GM12878 (cell line): Measurements from ENCODE around the gene TPO. TPM values are rescaled to one million over a fixed set of nuclear protein-coding genes. Genes with fewer than 3 reads are reported as not detected.

Source experiments
- ATAC-seq: fragments of 200-7000 bp; cut with Tn5 transposase; 3 replicates; pipeline ENCODE4 v1.9.1; 2020; ENCODE audit warnings: mild to moderate bottlenecking, moderate library complexity
- BruUV-seq: library from RNA; stranded (reverse); fragments of 400-500 nt; replicated peaks from 2 replicates; lab custom pipeline; 2021; lab: Mats Ljungman, UMichigan
- CTCF ChIA-PET: fragments of 300-600 bp; sonication (Branson Sonifier 250); formaldehyde crosslinking; extraction: SDS; loops from one replicate; lab custom pipeline; 2021; ENCODE audit warnings: inconsistent platforms; lab: Yijun Ruan, JAX
- POLR2A ChIA-PET: fragments of 350-600 bp; formaldehyde crosslinking; extraction: SDS; loops from one replicate; lab custom pipeline; 2021; ENCODE audit warnings: inconsistent platforms; lab: Charles Lee
- RAD21 ChIA-PET: fragments of 300-600 bp; sonication (Branson Sonifier 250); formaldehyde crosslinking; loops from one replicate; lab custom pipeline; 2023; ENCODE audit warnings: antibody characterized with exemption; ENCODE audit not compliant: unreplicated experiment; lab: Charles Lee
- SMC1A ChIA-PET: fragments of 300-600 bp; sonication (Branson Sonifier 250); formaldehyde crosslinking; loops from one replicate; lab custom pipeline; 2023; ENCODE audit not compliant: unreplicated experiment, uncharacterized antibody; lab: Charles Lee
- DNase-seq: peaks from one replicate; pipeline ENCODE4 v3.0.0-alpha.2; 2011; ENCODE audit warnings: low read depth, low spot score
- FAIRE-seq: peaks from 3 replicates; lab custom pipeline; 2011; peaks lifted over from hg19 to GRCh38; lab: Jason Lieb, UNC
- H2AFZ ChIP-seq: 2 replicates; pipeline ENCODE4 v1.6.0; 2011; ENCODE audit warnings: low read depth, low read length, control low read depth; ENCODE audit not compliant: control insufficient read depth
- H3K27ac ChIP-seq: 2 replicates; pipeline ENCODE4 v1.5.1; 2011; ENCODE audit warnings: control low read depth; ENCODE audit not compliant: control insufficient read depth, insufficient read depth
- H3K27me3 ChIP-seq, 2 experiments: replicated peaks in 1 of 2; 2 replicates each; pipeline versions ENCODE4 v1.6.0 to v1.6.1; 2011; ENCODE audit warnings: low read length in 1 of 2; ENCODE audit not compliant: control insufficient read depth in 2 of 2, insufficient read depth in 2 of 2
- H3K36me3 ChIP-seq, 2 experiments: 2 replicates each; pipeline ENCODE4 v1.5.1; 2011; ENCODE audit warnings: low read length in 1 of 2; ENCODE audit not compliant: control insufficient read depth in 2 of 2, insufficient read depth in 2 of 2
- H3K4me1 ChIP-seq: 2 replicates; pipeline ENCODE4 v1.6.1; 2011; ENCODE audit warnings: mild to moderate bottlenecking, low read length, moderate library complexity, mixed read lengths; ENCODE audit not compliant: control insufficient read depth, insufficient read depth
- H3K4me2 ChIP-seq: 2 replicates; pipeline ENCODE4 v1.6.0; 2011; ENCODE audit warnings: control low read depth; ENCODE audit not compliant: control insufficient read depth, insufficient read depth
- H3K4me3 ChIP-seq: fragments of 200-600 bp; sonication (generic); 2 replicates; pipeline ENCODE4 v1.5.1; 2016
- H3K79me2 ChIP-seq: 2 replicates; pipeline ENCODE4 v1.6.0; 2011; ENCODE audit warnings: low read length; ENCODE audit not compliant: control insufficient read depth, insufficient read depth
- H3K9ac ChIP-seq: 2 replicates; pipeline ENCODE4 v1.8.0; 2011; ENCODE audit warnings: low read length, control low read depth, mixed read lengths; ENCODE audit not compliant: control insufficient read depth, insufficient read depth
- H3K9me3 ChIP-seq: replicated peaks from 3 replicates; pipeline ENCODE4 v1.5.1; 2011; ENCODE audit warnings: mild to moderate bottlenecking, low read length; ENCODE audit not compliant: control insufficient read depth, insufficient read depth
- H4K20me1 ChIP-seq: 2 replicates; pipeline ENCODE4 v1.6.0; 2011; ENCODE audit not compliant: control insufficient read depth, insufficient read depth
- ATF7 ChIP-seq: fragments of 450-650 bp; IDR thresholded peaks from 2 replicates; pipeline ENCODE4 v1.6.1; 2016; ENCODE audit warnings: low read depth, mild to moderate bottlenecking
- BMI1 ChIP-seq: fragments of 450-650 bp; IDR thresholded peaks from 2 replicates; pipeline ENCODE4 v1.6.1; 2016; ENCODE audit warnings: mild to moderate bottlenecking, moderate library complexity, borderline replicate concordance
- CREM ChIP-seq: IDR thresholded peaks from 2 replicates; pipeline ENCODE4 v1.6.1; 2014; ENCODE audit warnings: antibody characterized with exemption, low read depth
- EZH2 ChIP-seq: IDR thresholded peaks from 2 replicates; pipeline ENCODE4 v1.6.1; 2012; ENCODE audit warnings: low read depth, mild to moderate bottlenecking, control low read depth, inconsistent platforms, low read length, borderline replicate concordance; ENCODE audit not compliant: control insufficient read depth
- KLF5 ChIP-seq: fragments of 450-650 bp; IDR thresholded peaks from 2 replicates; pipeline ENCODE4 v1.6.1; 2014; ENCODE audit warnings: mild to moderate bottlenecking; ENCODE audit not compliant: partially characterized antibody
- MEF2B ChIP-seq: fragments of 450-650 bp; IDR thresholded peaks from 2 replicates; pipeline ENCODE4 v1.6.1; 2018; ENCODE audit warnings: mild to moderate bottlenecking, moderate library complexity; ENCODE audit not compliant: partially characterized antibody, poor library complexity, severe bottlenecking
- MLLT1 ChIP-seq: fragments of 450-650 bp; IDR thresholded peaks from 2 replicates; pipeline ENCODE4 v1.6.1; 2016; ENCODE audit warnings: mild to moderate bottlenecking
- NFXL1 ChIP-seq: fragments of 450-650 bp; IDR thresholded peaks from 2 replicates; pipeline ENCODE4 v1.6.1; 2017; ENCODE audit warnings: antibody characterized with exemption, mild to moderate bottlenecking, borderline replicate concordance
- PAX5 ChIP-seq: IDR thresholded peaks from 2 replicates; pipeline ENCODE4 v1.6.1; 2011; ENCODE audit warnings: low read depth, low read length, borderline replicate concordance
- POLR2AphosphoS5 ChIP-seq: IDR thresholded peaks from 2 replicates; pipeline ENCODE4 v1.6.1; 2011; ENCODE audit warnings: mild to moderate bottlenecking, low read length, inconsistent platforms
- RELA ChIP-seq: fragments of 450-650 bp; IDR thresholded peaks from 2 replicates; pipeline ENCODE4 v1.8.0; 2014; ENCODE audit warnings: borderline replicate concordance; ENCODE audit not compliant: partially characterized antibody
- RUNX3 ChIP-seq: IDR thresholded peaks from 2 replicates; pipeline ENCODE4 v1.6.1; 2012; ENCODE audit warnings: low read length, inconsistent platforms
- SIN3A ChIP-seq: IDR thresholded peaks from 2 replicates; pipeline ENCODE4 v1.6.1; 2012; ENCODE audit warnings: low read depth, low read length, improper control_type of control experiment
- SREBF1 ChIP-seq: IDR thresholded peaks from 2 replicates; pipeline ENCODE4 v1.6.1; 2012; ENCODE audit warnings: mild to moderate bottlenecking, low read length
- SUZ12 ChIP-seq: fragments of 200-600 bp; sonication (generic); IDR thresholded peaks from one replicate; pipeline ENCODE4 v1.6.1; 2018; ENCODE audit warnings: antibody characterized with exemption, mild to moderate bottlenecking; ENCODE audit not compliant: unreplicated experiment
- WGBS: methylation state at CpG from one replicate; pipeline ENCODE4 v1.1.6; 2016; ENCODE audit warnings: low lambda C conversion rate; ENCODE audit not compliant: insufficient replicate concordance, insufficient coverage; ENCODE audit errors: missing lambda C conversion rate; 5-methylcytosine and 5-hydroxymethylcytosine counted together
- in situ Hi-C: fragments of 300-500 bp; cut with MboI; formaldehyde crosslinking; loops from 9 replicates; pipeline ENCODE4 v1.14.3; 2018; ENCODE audit warnings: mixed read lengths
- intact Hi-C: fragments of 100-400 bp; cut with micrococcal nuclease; formaldehyde crosslinking; loops from one replicate; pipeline ENCODE4 v1.14.2; 2022; ENCODE audit not compliant: unreplicated experiment
- polyA plus RNA-seq, 11 experiments: library from polyadenylated mRNA; depleted of rRNA in 4 of 11; unstranded in 6 of 11; stranded (reverse) in 5 of 11; fragments of >200 nt; fragmentation: Nextera tagmentation in 4 of 11; fragmentation: Illumina TruSeq in 1 of 11; extraction: Ambion mirVana in 4 of 11; extraction: Trizol in 1 of 11; gene quantifications; 1 replicate in 1 of 11; 2 replicates in 10 of 11; pipeline versions ENCODE4 v1.2.1 to v1.2.3, GENCODE V29; 2011 to 2016; ENCODE audit warnings: inconsistent platforms in 2 of 11, missing spikeins in 2 of 11, low read depth in 1 of 11
- total RNA-seq, 4 experiments: library from RNA; depleted of rRNA in 3 of 4; stranded (reverse); fragments of >200 nt in 3 of 4; fragmentation: Illumina TruSeq in 1 of 4; extraction: Trizol in 1 of 4; gene quantifications; 2 replicates each; pipeline versions ENCODE4 v1.2.1 to v1.2.3, GENCODE V29; 2013 to 2021
- TF ChIP-seq, protein P1 (sequence below): fragments of 150-350 bp; IDR thresholded peaks from 2 replicates; pipeline ENCODE4 v1.6.1; 2016; ENCODE audit warnings: low read depth, low read length
- TF ChIP-seq, protein P2 (sequence below): IDR thresholded peaks from 2 replicates; pipeline ENCODE4 v1.6.1; 2012; ENCODE audit warnings: low read length, inconsistent platforms
- TF ChIP-seq, protein P3 (sequence below): fragments of 450-650 bp; IDR thresholded peaks from 2 replicates; pipeline ENCODE4 v1.6.1; 2017; ENCODE audit warnings: low read depth, mild to moderate bottlenecking, moderate library complexity

Gene TPO
- total and polyA plus RNA-seq, 10 of the 15 experiments (the other 5 are each of a cell fraction or from before 2014, with no cell fraction given): 0.07 to 0.11 TPM; not detected in 8

DNA sequence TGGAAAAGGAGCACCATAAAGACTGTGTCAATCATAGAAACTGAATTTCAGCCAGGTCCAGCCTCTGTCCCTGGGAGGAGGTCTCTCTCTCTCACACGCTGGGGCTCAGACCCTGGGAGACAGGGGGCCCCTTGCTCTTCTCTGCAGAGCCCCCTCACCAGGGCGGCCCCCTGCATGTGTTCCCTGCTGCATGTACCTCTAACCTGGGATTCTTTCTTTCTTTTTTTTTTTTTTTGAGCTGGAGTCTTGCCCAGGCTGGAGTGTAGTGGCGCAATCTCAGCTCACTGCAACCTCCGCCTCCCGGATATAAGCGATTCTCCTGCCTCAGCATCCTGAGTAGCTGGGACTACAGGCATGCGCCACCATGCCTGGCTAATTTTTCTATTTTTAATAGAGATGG is 46.5 kb downstream of the TPO start:
- intact Hi-C loops: no loop called here
- H3K27ac ChIP-seq: no peak overlapping the region
- H3K9me3 ChIP-seq: no peaks in the 10 kb centered on the region; the same call in 2 of the 3 replicates
- in situ Hi-C loops: no loop called here
- ATAC-seq: no peak
- no peak overlapping the region for H2AFZ ChIP-seq
- 27% methylated on average over 7 of the region's 7 CpGs for WGBS
- no peaks in the 10 kb centered on the region for H3K4me1 ChIP-seq
- H3K4me3 ChIP-seq: no peak overlapping the region
- SMC1A ChIA-PET: no interaction called here
- no peaks in the 10 kb centered on the region for H3K79me2 ChIP-seq
- RAD21 ChIA-PET: no interaction called here
- H3K36me3 ChIP-seq: no peaks in the 10 kb centered on the region
- no peak overlapping the region for H3K9ac ChIP-seq
- no peaks in the 10 kb centered on the region for H3K27me3 ChIP-seq
- POLR2A ChIA-PET: no interaction called here
- DNase-seq: no peak
- BruUV-seq: no TSS peak
- no peak overlapping the region for H3K4me2 ChIP-seq
- no peaks in the 10 kb centered on the region for H4K20me1 ChIP-seq
- CTCF ChIA-PET: no interaction called here
- FAIRE-seq: no peak
- no peak for TF ChIP-seq SREBF1
- no peak for TF ChIP-seq PAX5
- TF ChIP-seq POLR2AphosphoS5: no peak
- TF ChIP-seq ATF7: no peak
- TF ChIP-seq EZH2: no peak
- TF ChIP-seq KLF5: no peak
- no peak for TF ChIP-seq RELA
- TF ChIP-seq SUZ12: no peak
- TF ChIP-seq, protein P1, sequence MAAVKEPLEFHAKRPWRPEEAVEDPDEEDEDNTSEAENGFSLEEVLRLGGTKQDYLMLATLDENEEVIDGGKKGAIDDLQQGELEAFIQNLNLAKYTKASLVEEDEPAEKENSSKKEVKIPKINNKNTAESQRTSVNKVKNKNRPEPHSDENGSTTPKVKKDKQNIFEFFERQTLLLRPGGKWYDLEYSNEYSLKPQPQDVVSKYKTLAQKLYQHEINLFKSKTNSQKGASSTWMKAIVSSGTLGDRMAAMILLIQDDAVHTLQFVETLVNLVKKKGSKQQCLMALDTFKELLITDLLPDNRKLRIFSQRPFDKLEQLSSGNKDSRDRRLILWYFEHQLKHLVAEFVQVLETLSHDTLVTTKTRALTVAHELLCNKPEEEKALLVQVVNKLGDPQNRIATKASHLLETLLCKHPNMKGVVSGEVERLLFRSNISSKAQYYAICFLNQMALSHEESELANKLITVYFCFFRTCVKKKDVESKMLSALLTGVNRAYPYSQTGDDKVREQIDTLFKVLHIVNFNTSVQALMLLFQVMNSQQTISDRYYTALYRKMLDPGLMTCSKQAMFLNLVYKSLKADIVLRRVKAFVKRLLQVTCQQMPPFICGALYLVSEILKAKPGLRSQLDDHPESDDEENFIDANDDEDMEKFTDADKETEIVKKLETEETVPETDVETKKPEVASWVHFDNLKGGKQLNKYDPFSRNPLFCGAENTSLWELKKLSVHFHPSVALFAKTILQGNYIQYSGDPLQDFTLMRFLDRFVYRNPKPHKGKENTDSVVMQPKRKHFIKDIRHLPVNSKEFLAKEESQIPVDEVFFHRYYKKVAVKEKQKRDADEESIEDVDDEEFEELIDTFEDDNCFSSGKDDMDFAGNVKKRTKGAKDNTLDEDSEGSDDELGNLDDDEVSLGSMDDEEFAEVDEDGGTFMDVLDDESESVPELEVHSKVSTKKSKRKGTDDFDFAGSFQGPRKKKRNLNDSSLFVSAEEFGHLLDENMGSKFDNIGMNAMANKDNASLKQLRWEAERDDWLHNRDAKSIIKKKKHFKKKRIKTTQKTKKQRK: no peak
- TF ChIP-seq SIN3A: no peak
- no peak for TF ChIP-seq MLLT1
- TF ChIP-seq RUNX3: no peak
- TF ChIP-seq, protein P2, sequence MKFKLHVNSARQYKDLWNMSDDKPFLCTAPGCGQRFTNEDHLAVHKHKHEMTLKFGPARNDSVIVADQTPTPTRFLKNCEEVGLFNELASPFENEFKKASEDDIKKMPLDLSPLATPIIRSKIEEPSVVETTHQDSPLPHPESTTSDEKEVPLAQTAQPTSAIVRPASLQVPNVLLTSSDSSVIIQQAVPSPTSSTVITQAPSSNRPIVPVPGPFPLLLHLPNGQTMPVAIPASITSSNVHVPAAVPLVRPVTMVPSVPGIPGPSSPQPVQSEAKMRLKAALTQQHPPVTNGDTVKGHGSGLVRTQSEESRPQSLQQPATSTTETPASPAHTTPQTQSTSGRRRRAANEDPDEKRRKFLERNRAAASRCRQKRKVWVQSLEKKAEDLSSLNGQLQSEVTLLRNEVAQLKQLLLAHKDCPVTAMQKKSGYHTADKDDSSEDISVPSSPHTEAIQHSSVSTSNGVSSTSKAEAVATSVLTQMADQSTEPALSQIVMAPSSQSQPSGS: no peak
- TF ChIP-seq, protein P3, sequence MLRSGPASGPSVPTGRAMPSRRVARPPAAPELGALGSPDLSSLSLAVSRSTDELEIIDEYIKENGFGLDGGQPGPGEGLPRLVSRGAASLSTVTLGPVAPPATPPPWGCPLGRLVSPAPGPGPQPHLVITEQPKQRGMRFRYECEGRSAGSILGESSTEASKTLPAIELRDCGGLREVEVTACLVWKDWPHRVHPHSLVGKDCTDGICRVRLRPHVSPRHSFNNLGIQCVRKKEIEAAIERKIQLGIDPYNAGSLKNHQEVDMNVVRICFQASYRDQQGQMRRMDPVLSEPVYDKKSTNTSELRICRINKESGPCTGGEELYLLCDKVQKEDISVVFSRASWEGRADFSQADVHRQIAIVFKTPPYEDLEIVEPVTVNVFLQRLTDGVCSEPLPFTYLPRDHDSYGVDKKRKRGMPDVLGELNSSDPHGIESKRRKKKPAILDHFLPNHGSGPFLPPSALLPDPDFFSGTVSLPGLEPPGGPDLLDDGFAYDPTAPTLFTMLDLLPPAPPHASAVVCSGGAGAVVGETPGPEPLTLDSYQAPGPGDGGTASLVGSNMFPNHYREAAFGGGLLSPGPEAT: no peak
- TF ChIP-seq NFXL1: no peak
- no peak for TF ChIP-seq CREM
- TF ChIP-seq MEF2B: no peak
- no peak for TF ChIP-seq BMI1
